Muscle of back (tissue), 11 donors: ENCODE measurements around the gene TNK2. TPM values are rescaled to one million over a fixed set of nuclear protein-coding genes. Genes with fewer than 3 reads are reported as not detected.
A peak's percentile ranks its signal among the peaks of the same experiment; 100 is the strongest.
"Not testable (repeated sequence)": the region's sequence is repeated elsewhere in the genome, so short reads cannot be mapped to it uniquely, and the experiment has no call there.

Experiments
- DNase-seq, 3 donors: peaks; one replicate each; pipeline versions ENCODE4 v3.0.0 to v3.0.0-alpha.2; 2013
- polyA plus RNA-seq, 10 donors: library from polyadenylated mRNA; unstranded; fragments of 120-200 nt; gene quantifications; one replicate each; pipeline ENCODE4 v1.2.1, GENCODE V29; 2013; ENCODE audit not compliant: insufficient read length in 10 of 10

TNK2 gene
- polyA plus RNA-seq, 10 donors, result 56.0 to 130 (median 89.8) TPM

GRCh38 chr3:195921334-195921791 lies 13.0 kb upstream of the TNK2 start:
- no peak for DNase-seq

DNA sequence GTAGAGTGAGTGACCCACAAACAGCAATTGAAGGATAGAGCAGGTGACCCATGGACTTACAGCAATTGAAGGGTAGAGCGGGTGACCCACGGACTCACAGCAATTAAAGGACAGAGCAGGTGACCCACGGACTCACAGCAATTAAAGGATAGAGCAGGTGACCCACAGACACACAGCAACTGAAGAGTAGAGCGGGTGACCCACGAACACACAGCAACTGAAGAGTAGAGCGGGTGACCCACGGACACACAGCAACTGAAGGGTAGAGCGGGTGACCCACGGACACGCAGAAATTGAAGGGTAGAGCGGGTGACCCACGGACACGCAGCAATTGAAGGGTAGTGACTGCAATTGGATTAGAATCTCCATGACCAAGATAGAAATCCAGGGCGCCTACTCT lies 9.8 kb upstream of the TNK2 start:
- no peak for DNase-seq

GRCh38 chr3:195916991-195917390 lies 8.6 kb upstream of the TNK2 start:
- no peak for DNase-seq

DNA sequence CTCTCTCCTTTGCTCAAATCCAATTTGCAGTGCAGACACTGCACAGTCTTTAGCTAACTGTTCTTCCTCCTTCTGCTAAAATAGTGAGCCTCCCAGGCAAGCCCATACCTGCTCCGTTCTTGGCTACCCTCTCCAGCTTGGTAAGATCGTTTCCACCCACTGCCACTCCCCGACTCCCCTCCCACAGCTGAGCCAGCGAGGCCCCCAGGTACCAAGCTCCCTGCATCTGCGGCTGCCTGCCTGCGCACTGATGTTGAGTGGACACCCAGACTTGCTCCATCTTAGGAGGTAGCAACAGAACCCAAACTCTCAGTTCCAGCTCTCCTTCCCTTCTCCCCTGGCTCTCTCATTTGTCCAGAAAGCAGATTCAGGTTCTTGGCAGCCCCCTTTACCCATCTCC lies 7.9 kb upstream of the TNK2 start:
- no peak for DNase-seq

DNA sequence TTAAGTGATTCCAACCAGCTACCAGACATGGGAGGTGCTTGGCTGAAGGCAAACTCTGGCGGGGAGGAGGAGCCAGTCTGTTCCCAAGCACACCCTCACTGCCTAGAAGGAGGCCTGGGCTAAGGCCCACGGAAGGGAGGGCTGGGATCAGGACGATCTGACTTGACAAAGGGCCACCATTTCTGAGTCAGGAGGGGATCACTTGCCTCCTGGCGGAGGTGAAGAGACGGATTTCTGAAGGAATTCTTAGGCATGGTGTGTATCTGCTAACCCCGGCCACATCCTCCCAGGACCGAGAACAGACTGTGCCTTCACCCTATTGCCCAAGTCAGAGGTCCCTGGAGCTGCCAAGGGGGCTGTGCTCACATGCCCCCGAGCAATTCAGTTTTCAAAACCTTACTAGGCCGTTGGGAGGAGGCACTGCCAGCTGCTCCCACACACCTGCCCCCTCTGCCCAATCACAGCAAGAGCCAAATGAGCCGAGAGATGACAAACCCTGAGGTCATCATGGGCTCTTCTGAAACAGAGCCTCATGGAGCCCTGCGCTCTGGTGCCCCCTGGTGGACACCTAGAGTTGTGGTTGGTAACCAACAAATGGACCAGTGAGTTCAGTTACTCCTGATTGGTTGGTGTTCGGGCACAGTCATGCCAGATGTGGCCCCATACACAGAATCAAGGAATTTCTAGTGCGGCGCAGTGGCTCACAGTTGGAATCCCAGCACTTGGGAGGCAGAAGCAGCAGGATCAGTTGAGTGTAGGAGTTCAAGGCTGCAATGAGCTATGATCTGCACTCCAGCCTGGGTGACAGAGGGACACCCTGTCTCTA lies 6.5 kb upstream of the TNK2 start:
- DNase-seq, result peak; percentile 90 to 93 (median 93)

GRCh38 chr3:195914146-195914545 lies 5.8 kb upstream of the TNK2 start:
- DNase-seq, result not testable (repeated sequence)

DNA sequence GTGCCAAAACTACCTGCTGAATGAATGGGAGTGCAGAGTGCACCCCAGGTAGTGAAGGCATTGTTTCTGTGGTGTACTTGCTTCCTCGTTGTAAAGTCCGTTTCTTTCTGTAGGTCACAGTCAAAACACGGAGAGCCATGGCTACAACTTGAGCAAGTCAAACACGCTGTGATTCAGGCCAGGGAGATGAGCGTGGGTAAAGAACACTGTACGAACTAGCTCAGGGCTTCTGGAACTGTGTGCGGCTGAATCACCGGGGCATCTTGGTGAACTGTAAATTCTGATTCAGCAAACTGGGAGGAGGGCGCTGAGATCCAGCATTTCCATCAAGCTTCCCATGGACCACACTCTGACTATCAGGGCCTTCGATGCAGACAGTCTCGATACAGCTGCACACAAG lies 5.0 kb upstream of the TNK2 start:
- DNase-seq, result no peak

GRCh38 chr3:195911946-195912270 lies 3.6 kb upstream of the TNK2 start:
- no peak for DNase-seq

GRCh38 chr3:195911041-195911945 lies 2.9 kb upstream of the TNK2 start:
- DNase-seq, result no peak

- no peak for DNase-seq
Measured at GRCh38 chr3:195910499-195910845, 2.1 kb upstream of the TNK2 start.

- DNase-seq, result peak; percentile 82 to 93 (median 87)
Measured at GRCh38 chr3:195909644-195910498, 1.5 kb upstream of the TNK2 start.

GRCh38 chr3:195908694-195909581 lies 587 bp upstream of the TNK2 start:
- peak in 1 of 3 donors; percentile 65 for DNase-seq

GRCh38 chr3:195907684-195907933 lies 742 bp downstream of the TNK2 start:
- no peak for DNase-seq

GRCh38 chr3:195906865-195907683 lies 1.3 kb downstream of the TNK2 start:
- no peak for DNase-seq

DNA sequence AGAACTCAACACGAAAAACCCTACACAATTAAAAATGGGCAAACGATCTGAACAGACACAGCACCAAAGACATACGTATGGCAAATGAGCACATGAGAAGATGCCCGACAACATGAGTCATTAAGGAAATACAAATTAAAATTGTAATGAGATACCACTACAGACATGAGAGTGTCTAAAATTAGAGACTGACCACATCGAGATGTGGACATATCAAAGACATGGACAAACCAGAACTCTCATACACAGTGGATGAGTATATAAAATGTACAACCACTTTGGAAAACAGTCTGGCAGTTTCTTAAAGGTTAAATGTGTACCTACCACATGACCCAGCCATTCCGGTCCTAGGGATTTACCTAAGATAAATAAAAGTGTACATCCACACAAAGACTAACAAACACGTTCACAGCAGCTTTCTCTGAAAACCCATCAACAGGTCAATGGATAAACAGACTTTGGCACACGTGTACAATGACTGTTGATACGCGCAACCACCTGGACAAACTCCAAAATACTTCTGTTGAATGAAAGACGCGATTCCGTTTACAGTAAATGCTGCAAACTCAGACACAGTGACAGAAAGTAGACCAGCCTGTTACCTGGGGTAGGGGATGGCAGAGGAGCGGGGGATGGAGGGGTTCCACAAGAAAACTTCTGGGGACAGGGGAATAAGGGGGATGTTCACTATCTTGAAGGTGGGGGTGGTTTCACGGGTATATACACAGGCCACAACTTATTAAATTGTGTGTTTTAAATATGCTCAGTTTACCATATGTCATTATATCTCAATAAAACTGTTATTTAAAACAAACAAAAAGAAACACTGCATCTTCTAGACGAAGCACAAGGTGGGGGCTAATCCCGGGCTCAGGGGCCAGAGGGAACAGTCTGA lies 2.1 kb downstream of the TNK2 start:
- DNase-seq, result no peak

DNA sequence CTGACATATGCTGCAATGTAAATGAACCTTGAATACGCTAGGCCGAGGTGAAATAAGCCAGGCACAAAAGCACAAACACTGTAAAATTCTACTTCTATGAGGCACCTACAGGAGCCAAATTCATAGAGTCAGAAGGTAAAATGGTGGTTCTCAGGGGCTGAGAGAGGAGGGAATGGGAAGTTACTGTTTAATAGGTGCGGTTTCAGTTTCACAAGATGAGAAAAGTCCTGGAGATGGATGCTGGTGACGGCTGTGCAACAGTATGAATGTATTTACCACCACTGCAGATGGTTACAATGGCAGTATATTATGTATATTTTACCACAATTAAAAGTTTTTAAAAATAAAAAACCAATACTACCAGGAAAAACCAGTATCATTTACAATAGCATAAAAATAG lies 4.0 kb downstream of the TNK2 start:
- no peak for DNase-seq

DNA sequence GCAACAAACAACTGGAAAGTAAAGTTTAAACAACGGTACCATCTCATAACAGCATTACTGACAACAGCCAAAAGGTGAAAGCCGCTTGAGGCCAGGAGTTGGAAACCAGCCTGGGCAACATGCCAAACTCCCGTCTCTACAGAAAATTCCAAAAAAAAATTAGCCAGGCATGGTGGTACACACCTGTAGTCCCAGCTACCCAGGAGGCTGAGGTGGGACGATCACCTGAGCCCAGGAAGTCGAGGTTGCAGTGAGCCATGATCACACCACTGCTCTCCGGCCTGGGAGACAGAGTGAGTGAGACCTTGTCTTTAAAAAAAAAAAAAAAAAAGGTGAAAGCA lies 4.4 kb downstream of the TNK2 start:
- DNase-seq, result no peak

- DNase-seq, result not testable (repeated sequence)
Measured at GRCh38 chr3:195902634-195903033, 5.7 kb downstream of the TNK2 start.

- DNase-seq, result not testable (repeated sequence)
Measured at GRCh38 chr3:195901836-195902585, 6.3 kb downstream of the TNK2 start.
